ENCODE measurements around the gene COA6.

Gene COA6

GRCh38 chr1:234361102-234361603, 12.1 kb upstream of the COA6 start:
- TF ChIP-seq RAD21 (IDR thresholded peaks at IDR 0.05; ENCODE audit: low read depth): no peak
- no peak for TF ChIP-seq EP300 (IDR thresholded peaks at IDR 0.05; ENCODE audit: borderline replicate concordance)
- TF ChIP-seq TCF12 (IDR thresholded peaks at IDR 0.05; ENCODE audit: low read depth): no peak
- TF ChIP-seq FOXM1 (IDR thresholded peaks at IDR 0.05; ENCODE audit: borderline replicate concordance, low read depth): no peak
- TF ChIP-seq NFIC (IDR thresholded peaks at IDR 0.05): no peak

- TF ChIP-seq CREB1 (IDR thresholded peaks at IDR 0.05; ENCODE audit: low read depth) (no peak), NFIC (IDR thresholded peaks at IDR 0.05) (no peak), CEBPB (IDR thresholded peaks at IDR 0.05) (no peak), TAF1 (IDR thresholded peaks at IDR 0.05; ENCODE audit: low read depth) (no peak), REST (IDR thresholded peaks at IDR 0.05; ENCODE audit: low read depth) (no peak), FOXM1 (IDR thresholded peaks at IDR 0.05; ENCODE audit: borderline replicate concordance, low read depth) (no peak), EGR1 (IDR thresholded peaks at IDR 0.05) (no peak), RAD21 (IDR thresholded peaks at IDR 0.05; ENCODE audit: low read depth) (no peak), YY1 (IDR thresholded peaks at IDR 0.05; ENCODE audit: low read depth) (no peak), EP300 (IDR thresholded peaks at IDR 0.05; ENCODE audit: borderline replicate concordance) (no peak)
- TF ChIP-seq, protein P1, sequence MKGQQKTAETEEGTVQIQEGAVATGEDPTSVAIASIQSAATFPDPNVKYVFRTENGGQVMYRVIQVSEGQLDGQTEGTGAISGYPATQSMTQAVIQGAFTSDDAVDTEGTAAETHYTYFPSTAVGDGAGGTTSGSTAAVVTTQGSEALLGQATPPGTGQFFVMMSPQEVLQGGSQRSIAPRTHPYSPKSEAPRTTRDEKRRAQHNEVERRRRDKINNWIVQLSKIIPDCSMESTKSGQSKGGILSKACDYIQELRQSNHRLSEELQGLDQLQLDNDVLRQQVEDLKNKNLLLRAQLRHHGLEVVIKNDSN (IDR thresholded peaks at IDR 0.05): no peak
Measured at GRCh38 chr1:234362558-234362957, 10.7 kb upstream of the COA6 start.

DNA sequence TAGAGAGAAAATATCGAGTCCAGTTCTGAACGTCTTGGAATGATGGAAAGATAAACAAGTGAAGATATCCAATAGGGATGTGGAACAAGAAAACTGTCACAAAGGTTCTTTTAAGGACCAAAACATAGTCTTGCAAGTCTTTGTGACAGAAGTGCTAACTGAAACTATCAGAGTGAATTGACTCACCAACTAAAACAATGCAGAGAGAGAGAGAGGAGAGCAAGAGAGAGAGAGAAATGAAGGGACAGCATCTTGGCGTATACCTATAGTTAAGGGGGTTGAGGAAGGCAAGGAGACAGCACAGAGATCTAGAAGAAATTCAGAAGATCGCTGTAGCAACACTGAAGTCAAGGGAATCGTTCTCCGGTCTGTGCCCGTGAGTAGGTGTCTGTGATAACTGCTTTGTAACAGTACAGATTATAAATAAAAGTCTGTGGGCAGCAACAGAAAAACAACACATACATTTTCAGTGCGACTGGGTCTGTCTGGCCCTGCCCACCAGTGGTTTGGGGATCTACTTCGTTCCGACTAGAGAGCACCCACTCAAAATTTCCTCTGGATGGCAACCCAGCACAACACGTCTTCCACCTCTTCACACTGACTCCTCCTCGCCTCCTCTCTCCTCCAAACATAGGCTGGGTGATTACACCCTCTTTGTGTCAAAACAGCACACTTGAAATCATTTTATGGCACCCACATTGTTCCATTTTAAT, 4.8 kb upstream of the COA6 start:
- TF ChIP-seq TCF12 (IDR thresholded peaks at IDR 0.05; ENCODE audit: low read depth): no peak
- TF ChIP-seq, protein P1 (IDR thresholded peaks at IDR 0.05): no peak
- TF ChIP-seq RAD21 (IDR thresholded peaks at IDR 0.05; ENCODE audit: low read depth): no peak
- TF ChIP-seq MAX (IDR thresholded peaks at IDR 0.05): no peak
- TF ChIP-seq CREB1 (IDR thresholded peaks at IDR 0.05; ENCODE audit: low read depth): no peak
- TF ChIP-seq ZBTB7A (IDR thresholded peaks at IDR 0.05; ENCODE audit: low read depth): no peak
- TF ChIP-seq CEBPB (IDR thresholded peaks at IDR 0.05): no peak
- no peak for TF ChIP-seq REST (IDR thresholded peaks at IDR 0.05; ENCODE audit: low read depth)
- no peak for TF ChIP-seq FOXM1 (IDR thresholded peaks at IDR 0.05; ENCODE audit: borderline replicate concordance, low read depth)
- no peak for TF ChIP-seq EGR1 (IDR thresholded peaks at IDR 0.05)
- no peak for TF ChIP-seq TEAD4 (IDR thresholded peaks at IDR 0.05)
- no peak for TF ChIP-seq YY1 (IDR thresholded peaks at IDR 0.05; ENCODE audit: low read depth)
- no peak for TF ChIP-seq EP300 (IDR thresholded peaks at IDR 0.05; ENCODE audit: borderline replicate concordance)
- TF ChIP-seq TAF1 (IDR thresholded peaks at IDR 0.05; ENCODE audit: low read depth): no peak
- TF ChIP-seq NFIC (IDR thresholded peaks at IDR 0.05): no peak

- no peak for TF ChIP-seq TAF1 (IDR thresholded peaks at IDR 0.05; ENCODE audit: low read depth)
- no peak for TF ChIP-seq EP300 (IDR thresholded peaks at IDR 0.05; ENCODE audit: borderline replicate concordance)
Measured at GRCh38 chr1:234369033-234369430, 4.2 kb upstream of the COA6 start.

DNA sequence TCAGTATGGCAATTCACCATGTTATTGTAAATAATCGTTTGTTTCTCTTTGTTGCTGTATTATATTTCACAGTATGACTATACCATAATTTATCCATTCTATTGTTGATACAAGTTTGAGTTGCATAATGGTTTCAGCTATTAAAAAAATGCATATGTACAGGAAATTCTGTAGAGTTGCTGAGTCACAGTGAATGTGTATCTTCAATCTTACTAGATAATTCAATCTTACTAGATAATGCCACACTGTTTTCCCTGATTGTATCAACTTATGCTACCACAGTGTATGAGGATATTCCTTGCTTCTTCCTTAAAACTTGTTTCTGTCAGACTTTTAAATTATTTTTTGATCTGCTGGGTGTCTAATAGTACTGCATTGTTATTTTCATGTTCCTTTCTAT, 3.5 kb upstream of the COA6 start:
- TF ChIP-seq ZBTB7A (IDR thresholded peaks at IDR 0.05; ENCODE audit: low read depth) (no peak), REST (IDR thresholded peaks at IDR 0.05; ENCODE audit: low read depth) (no peak), FOXM1 (IDR thresholded peaks at IDR 0.05; ENCODE audit: borderline replicate concordance, low read depth) (no peak), EP300 (IDR thresholded peaks at IDR 0.05; ENCODE audit: borderline replicate concordance) (no peak), TEAD4 (IDR thresholded peaks at IDR 0.05) (no peak), TCF12 (IDR thresholded peaks at IDR 0.05; ENCODE audit: low read depth) (no peak), EGR1 (IDR thresholded peaks at IDR 0.05) (no peak), CEBPB (IDR thresholded peaks at IDR 0.05) (no peak)
